Chondrocyte (in vitro differentiated cells): ENCODE data around the gene RIF1. TPM values are rescaled to one million over a fixed set of nuclear protein-coding genes. Genes with fewer than 3 reads are reported as not detected.

Experiments used
- DNase-seq: peaks from one replicate; pipeline ENCODE4 v3.0.0; 2021; ENCODE audit warnings: mixed read lengths, low spot score
- H3K27ac Mint-ChIP-seq: one replicate; pipeline ENCODE4 v1.8.0; 2021; ENCODE audit warnings: mild to moderate bottlenecking, moderate library complexity, mixed read lengths; ENCODE audit not compliant: unreplicated experiment
- H3K27me3 Mint-ChIP-seq: 2 replicates; pipeline ENCODE4 v1.8.0; 2021; ENCODE audit warnings: low read depth, mixed read lengths
- H3K36me3 Mint-ChIP-seq: 2 replicates; pipeline ENCODE4 v1.8.0; 2021; ENCODE audit warnings: low read depth, mixed read lengths
- H3K4me1 Mint-ChIP-seq: 2 replicates; pipeline ENCODE4 v1.8.0; 2021; ENCODE audit warnings: low read depth, mild to moderate bottlenecking, mixed read lengths
- H3K4me3 Mint-ChIP-seq: one replicate; pipeline ENCODE4 v1.8.0; 2021; ENCODE audit warnings: mild to moderate bottlenecking, moderate library complexity, mixed read lengths; ENCODE audit not compliant: unreplicated experiment
- H3K9me3 Mint-ChIP-seq: 2 replicates; pipeline ENCODE4 v1.8.0; 2021; ENCODE audit warnings: low read depth, mixed read lengths
- total RNA-seq: library from RNA; stranded (reverse); gene quantifications from 3 replicates; pipeline ENCODE4 v1.2.1, GENCODE V29; 2021
- TF ChIP-seq, protein P1 (sequence below): fragments of 200-600 bp; sonication (generic); IDR thresholded peaks from 2 replicates; pipeline ENCODE4 v1.5.0; 2021; ENCODE audit warnings: antibody characterized with exemption, mild to moderate bottlenecking, moderate library complexity

RIF1 gene
- total RNA-seq, 1 donor from 2014 or later, result 33.5 TPM

- H3K4me3 Mint-ChIP-seq, result no peak overlapping the region
- H3K27me3 Mint-ChIP-seq, result no peaks in the 10 kb centered on the region
- no peak overlapping the region for H3K27ac Mint-ChIP-seq
- H3K36me3 Mint-ChIP-seq, result no peaks in the 10 kb centered on the region
- peaks cover 4% of the 10 kb centered on the region for H3K9me3 Mint-ChIP-seq
- H3K4me1 Mint-ChIP-seq, result no peaks in the 10 kb centered on the region
- DNase-seq, result no peak
- TF ChIP-seq, protein P1, sequence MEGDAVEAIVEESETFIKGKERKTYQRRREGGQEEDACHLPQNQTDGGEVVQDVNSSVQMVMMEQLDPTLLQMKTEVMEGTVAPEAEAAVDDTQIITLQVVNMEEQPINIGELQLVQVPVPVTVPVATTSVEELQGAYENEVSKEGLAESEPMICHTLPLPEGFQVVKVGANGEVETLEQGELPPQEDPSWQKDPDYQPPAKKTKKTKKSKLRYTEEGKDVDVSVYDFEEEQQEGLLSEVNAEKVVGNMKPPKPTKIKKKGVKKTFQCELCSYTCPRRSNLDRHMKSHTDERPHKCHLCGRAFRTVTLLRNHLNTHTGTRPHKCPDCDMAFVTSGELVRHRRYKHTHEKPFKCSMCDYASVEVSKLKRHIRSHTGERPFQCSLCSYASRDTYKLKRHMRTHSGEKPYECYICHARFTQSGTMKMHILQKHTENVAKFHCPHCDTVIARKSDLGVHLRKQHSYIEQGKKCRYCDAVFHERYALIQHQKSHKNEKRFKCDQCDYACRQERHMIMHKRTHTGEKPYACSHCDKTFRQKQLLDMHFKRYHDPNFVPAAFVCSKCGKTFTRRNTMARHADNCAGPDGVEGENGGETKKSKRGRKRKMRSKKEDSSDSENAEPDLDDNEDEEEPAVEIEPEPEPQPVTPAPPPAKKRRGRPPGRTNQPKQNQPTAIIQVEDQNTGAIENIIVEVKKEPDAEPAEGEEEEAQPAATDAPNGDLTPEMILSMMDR, result no peak
Observed at GRCh38 chr2:151391436-151391835, 18.3 kb upstream of the RIF1 start.

GRCh38 chr2:151394509-151394908, 15.2 kb upstream of the RIF1 start:
- Mint-ChIP-seq H3K27me3 (no peaks in the 10 kb centered on the region), H3K4me3 (no peak overlapping the region)

GRCh38 chr2:151395509-151396374, 14.0 kb upstream of the RIF1 start:
- Mint-ChIP-seq H3K36me3 (no peaks in the 10 kb centered on the region), H3K9me3 (no peaks in the 10 kb centered on the region), H3K4me3 (no peak overlapping the region), H3K27ac (no peak overlapping the region), H3K27me3 (no peaks in the 10 kb centered on the region), H3K4me1 (no peaks in the 10 kb centered on the region)
- no peak for DNase-seq
- TF ChIP-seq, protein P1, result no peak

More at GRCh38 chr2:151394509-151394908, 15.2 kb upstream of the RIF1 start:
- H3K27ac Mint-ChIP-seq, result no peak overlapping the region
- no peak for DNase-seq
- TF ChIP-seq, protein P1, result no peak
- no peaks in the 10 kb centered on the region for H3K4me1 Mint-ChIP-seq
- H3K9me3 Mint-ChIP-seq, result peaks cover 4% of the 10 kb centered on the region
- H3K36me3 Mint-ChIP-seq, result no peaks in the 10 kb centered on the region

DNA sequence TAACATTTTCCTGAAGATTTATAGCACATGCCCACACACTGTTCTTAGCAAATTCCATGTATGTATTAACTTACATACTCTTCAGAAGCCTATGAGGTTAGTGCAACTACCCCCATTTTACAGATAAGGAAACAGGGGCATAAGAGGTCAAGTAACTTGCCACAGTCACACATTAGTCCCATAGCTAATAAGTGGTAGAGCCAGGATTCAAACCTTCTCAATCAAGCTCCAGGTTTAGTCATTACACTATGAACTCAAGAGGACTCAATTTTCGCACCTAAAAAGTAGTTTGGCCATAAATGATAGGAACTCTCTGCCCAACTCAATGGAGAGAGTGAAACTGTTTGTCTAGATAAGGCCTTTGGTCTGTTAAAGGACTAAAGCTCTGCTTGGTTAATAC, 9.7 kb upstream of the RIF1 start:
- TF ChIP-seq, protein P1, result no peak
- Mint-ChIP-seq H3K4me1 (no peaks in the 10 kb centered on the region), H3K9me3 (no peaks in the 10 kb centered on the region), H3K27ac (no peak overlapping the region), H3K36me3 (no peaks in the 10 kb centered on the region), H3K27me3 (no peaks in the 10 kb centered on the region), H3K4me3 (no peak overlapping the region)
- no peak for DNase-seq

- Mint-ChIP-seq H3K4me1 (no peaks in the 10 kb centered on the region), H3K27ac (no peak overlapping the region), H3K27me3 (no peaks in the 10 kb centered on the region), H3K4me3 (no peak overlapping the region), H3K9me3 (no peaks in the 10 kb centered on the region), H3K36me3 (no peaks in the 10 kb centered on the region)
- DNase-seq, result no peak
- TF ChIP-seq, protein P1, result no peak
Observed at GRCh38 chr2:151401149-151401548, 8.6 kb upstream of the RIF1 start.
